AG09309 (cell line): Measurements from ENCODE around the gene CDH4.

Experiments used
- DNase-seq: peaks from one replicate; pipeline ENCODE4 v3.0.0-alpha.2; 2010; ENCODE audit warnings: low read depth
- H3K4me3 ChIP-seq: 2 replicates; pipeline ENCODE4 v1.5.1; 2011; ENCODE audit warnings: mild to moderate bottlenecking, low read depth, low read length, moderate library complexity; ENCODE audit not compliant: control insufficient read depth
- TF ChIP-seq, protein P1 (sequence below): IDR thresholded peaks from 2 replicates; pipeline ENCODE4 v1.5.1; 2011; ENCODE audit warnings: mild to moderate bottlenecking, low read depth, low read length, inconsistent platforms; ENCODE audit not compliant: insufficient read depth, control insufficient read depth; ENCODE audit errors: missing control alignments

Gene CDH4

DNA sequence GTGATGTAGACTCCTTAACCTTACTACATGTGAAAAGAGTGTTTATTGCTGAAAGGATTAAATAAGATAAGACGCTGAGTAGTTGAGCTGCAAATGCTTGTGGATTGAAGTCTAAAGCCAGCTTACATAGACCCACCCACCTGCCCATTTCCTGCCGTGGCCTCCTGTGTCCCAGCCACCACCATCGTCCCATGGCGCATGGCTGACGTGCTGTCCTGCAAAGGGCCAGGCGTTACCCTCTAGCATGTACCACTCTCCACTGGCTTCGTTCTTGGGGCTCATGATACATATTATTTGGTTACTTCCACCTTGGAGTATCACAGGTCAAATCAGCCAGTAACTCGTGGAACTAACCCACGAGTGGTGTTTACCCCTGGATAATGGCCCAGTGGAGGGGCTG lies 181.8 kb downstream of the CDH4 start:
- TF ChIP-seq, protein P1, sequence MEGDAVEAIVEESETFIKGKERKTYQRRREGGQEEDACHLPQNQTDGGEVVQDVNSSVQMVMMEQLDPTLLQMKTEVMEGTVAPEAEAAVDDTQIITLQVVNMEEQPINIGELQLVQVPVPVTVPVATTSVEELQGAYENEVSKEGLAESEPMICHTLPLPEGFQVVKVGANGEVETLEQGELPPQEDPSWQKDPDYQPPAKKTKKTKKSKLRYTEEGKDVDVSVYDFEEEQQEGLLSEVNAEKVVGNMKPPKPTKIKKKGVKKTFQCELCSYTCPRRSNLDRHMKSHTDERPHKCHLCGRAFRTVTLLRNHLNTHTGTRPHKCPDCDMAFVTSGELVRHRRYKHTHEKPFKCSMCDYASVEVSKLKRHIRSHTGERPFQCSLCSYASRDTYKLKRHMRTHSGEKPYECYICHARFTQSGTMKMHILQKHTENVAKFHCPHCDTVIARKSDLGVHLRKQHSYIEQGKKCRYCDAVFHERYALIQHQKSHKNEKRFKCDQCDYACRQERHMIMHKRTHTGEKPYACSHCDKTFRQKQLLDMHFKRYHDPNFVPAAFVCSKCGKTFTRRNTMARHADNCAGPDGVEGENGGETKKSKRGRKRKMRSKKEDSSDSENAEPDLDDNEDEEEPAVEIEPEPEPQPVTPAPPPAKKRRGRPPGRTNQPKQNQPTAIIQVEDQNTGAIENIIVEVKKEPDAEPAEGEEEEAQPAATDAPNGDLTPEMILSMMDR: no peak
- DNase-seq: no peak
- no peak overlapping the region for H3K4me3 ChIP-seq

- DNase-seq: no peak
- no peak overlapping the region for H3K4me3 ChIP-seq
These were observed 182.3 kb downstream of the CDH4 start for GRCh38 chr20:61434341-61434781.

DNA sequence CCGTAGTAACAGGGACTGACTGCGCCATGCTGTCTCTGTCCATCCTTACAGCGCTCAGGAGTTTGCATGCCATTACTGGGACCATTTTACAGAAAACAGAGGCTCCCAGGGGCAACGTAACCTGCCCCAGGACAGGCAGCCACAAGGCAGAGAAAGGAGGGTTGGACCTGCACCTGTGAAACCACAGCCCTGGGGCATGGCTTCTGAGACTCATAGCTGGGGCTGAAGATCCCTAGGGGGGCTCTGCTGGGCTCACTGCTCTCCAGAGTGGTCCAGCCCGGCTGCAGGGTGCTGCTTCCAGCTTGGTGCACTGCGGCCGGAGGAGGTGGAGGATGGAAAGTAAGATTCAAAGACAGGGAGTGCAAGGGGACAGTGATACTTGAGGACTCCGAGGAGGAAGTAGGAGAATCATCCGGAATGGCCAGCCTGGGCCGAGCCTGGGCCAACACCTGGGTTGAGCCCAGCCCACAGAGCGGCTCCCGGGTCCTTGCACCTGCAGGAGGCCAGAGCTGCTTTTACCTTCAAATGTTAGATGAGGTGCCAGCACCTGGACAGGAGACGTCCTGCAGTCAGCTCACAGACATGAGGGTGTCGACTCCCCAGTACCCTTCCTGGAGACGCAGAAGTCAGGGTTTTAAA lies 183.2 kb downstream of the CDH4 start:
- H3K4me3 ChIP-seq: no peak overlapping the region
- TF ChIP-seq, protein P1: no peak
- no peak for DNase-seq

More at GRCh38 chr20:61434341-61434781, 182.3 kb downstream of the CDH4 start:
- TF ChIP-seq, protein P1: no peak

- no peak overlapping the region for H3K4me3 ChIP-seq
- no peak for DNase-seq
- TF ChIP-seq, protein P1: no peak
These were observed 183.8 kb downstream of the CDH4 start for GRCh38 chr20:61435823-61436220.

DNA sequence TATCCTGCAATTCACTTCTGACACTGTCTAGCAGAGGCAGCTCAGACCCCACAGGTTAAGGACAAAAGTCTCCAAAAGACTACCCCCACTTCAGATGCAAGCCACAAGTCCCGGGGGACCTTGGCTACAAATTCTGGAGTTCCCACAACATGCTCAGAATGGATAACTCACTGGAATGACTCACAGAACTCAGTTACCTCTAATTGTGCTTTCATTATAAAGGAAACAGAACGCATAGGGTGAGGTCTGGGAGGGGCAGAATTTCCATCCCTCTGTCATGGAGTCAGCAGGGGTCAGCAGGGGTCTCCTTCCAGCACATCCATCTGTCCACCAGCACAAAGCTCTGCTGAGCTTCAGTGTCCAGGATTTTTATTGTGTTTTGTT lies 184.2 kb downstream of the CDH4 start:
- DNase-seq: no peak
- no peak overlapping the region for H3K4me3 ChIP-seq

GRCh38 chr20:61436667-61437279 lies 184.7 kb downstream of the CDH4 start:
- TF ChIP-seq, protein P1: no peak
- DNase-seq: no peak
- H3K4me3 ChIP-seq: no peak overlapping the region

More for the DNA sequence above, 184.2 kb downstream of the CDH4 start:
- TF ChIP-seq, protein P1: no peak
